HL-60 (cell line): ENCODE measurements around the gene SUN2.

Experiments
- DNase-seq, 2 experiments: peaks; one replicate each; pipeline ENCODE4 v3.0.0-alpha.2; 2010 to 2020; ENCODE audit warnings: low read depth in 1 of 2, low spot score in 1 of 2
- H3K27ac ChIP-seq: fragments of 250-450 bp; sonication (Bioruptor Pico); replicated peaks from 2 replicates; pipeline ENCODE4 v1.5.1; 2020; ENCODE audit warnings: mild to moderate bottlenecking, moderate library complexity
- H3K27me3 ChIP-seq: fragments of 250-450 bp; sonication (Bioruptor Pico); 2 replicates; pipeline ENCODE4 v1.5.1; 2021; ENCODE audit warnings: mild to moderate bottlenecking, moderate library complexity; ENCODE audit not compliant: insufficient read depth, poor library complexity, severe bottlenecking
- H3K4me3 ChIP-seq: replicated peaks from 2 replicates; pipeline ENCODE4 v1.5.1; 2011; ENCODE audit warnings: mild to moderate bottlenecking, control low read depth, low read length; ENCODE audit not compliant: insufficient read depth
- CTCF ChIP-seq: IDR thresholded peaks from one replicate; pipeline ENCODE4 v1.5.1; 2011; ENCODE audit warnings: low read length, control low read depth, inconsistent platforms; ENCODE audit not compliant: insufficient read depth
- GABPA ChIP-seq: IDR thresholded peaks from 2 replicates; pipeline ENCODE4 v1.6.1; 2012; ENCODE audit warnings: low read depth
- POLR2AphosphoS5 ChIP-seq: IDR thresholded peaks from 2 replicates; pipeline ENCODE4 v1.6.1; 2012; ENCODE audit warnings: low read depth
- REST ChIP-seq: IDR thresholded peaks from 2 replicates; pipeline ENCODE4 v1.6.1; 2012; ENCODE audit warnings: low read depth; ENCODE audit not compliant: insufficient replicate concordance
- SPI1 ChIP-seq: IDR thresholded peaks from 2 replicates; pipeline ENCODE4 v1.6.1; 2012; ENCODE audit warnings: low read depth, mild to moderate bottlenecking, borderline replicate concordance

SUN2 gene

GRCh38 chr22:38750638-38751037 is 5.2 kb downstream of the SUN2 start:
- Histone ChIP-seq H3K27ac (peak overlapping the region; percentile 86), H3K4me3 (no peak overlapping the region), H3K27me3 (no peaks in the 10 kb centered on the region)
- no peak for DNase-seq
- TF ChIP-seq GABPA (no peak), POLR2AphosphoS5 (no peak), SPI1 (no peak), CTCF (no peak), REST (no peak)

GRCh38 chr22:38750104-38750503 is 5.7 kb downstream of the SUN2 start:
- Histone ChIP-seq H3K27ac (no peak overlapping the region), H3K4me3 (no peak overlapping the region), H3K27me3 (no peaks in the 10 kb centered on the region)
- DNase-seq, result no peak
- no peak for TF ChIP-seq CTCF
- TF ChIP-seq POLR2AphosphoS5, result no peak; the same call in 1 of the 2 replicates
- no peak for TF ChIP-seq REST
- no peak for TF ChIP-seq SPI1
- no peak for TF ChIP-seq GABPA

- H3K27ac ChIP-seq, result no peak overlapping the region
- no peaks in the 10 kb centered on the region for H3K27me3 ChIP-seq
- TF ChIP-seq CTCF (no peak), GABPA (no peak), REST (no peak), POLR2AphosphoS5 (no peak), SPI1 (no peak)
These were observed 7.2 kb downstream of the SUN2 start for GRCh38 chr22:38748487-38749136.

More at GRCh38 chr22:38748487-38749136, 7.2 kb downstream of the SUN2 start:
- no peak overlapping the region for H3K4me3 ChIP-seq
- DNase-seq, result no peak
